Liver (tissue), 9 donors: Measurements from ENCODE around the gene TBC1D16. TPM values are rescaled to one million over a fixed set of nuclear protein-coding genes. Genes with fewer than 3 reads are reported as not detected.

ENCODE experiments used
- DNase-seq: peaks from one replicate; pipeline ENCODE4 v3.0.0-alpha.2; 2017; ENCODE audit warnings: low spot score
- H3K27ac ChIP-seq, 2 donors: one replicate each; pipeline ENCODE4 v1.7.0; 2013; ENCODE audit warnings: inconsistent platforms in 2 of 2, low read length in 2 of 2, control low read depth in 1 of 2, low read depth in 1 of 2, mild to moderate bottlenecking in 1 of 2
- H3K27me3 ChIP-seq, 4 donors: one replicate each; pipeline versions ENCODE4 v1.6.1 to v1.7.0; 2013; ENCODE audit warnings: low read length in 3 of 4, inconsistent platforms in 1 of 4, mild to moderate bottlenecking in 1 of 4, moderate library complexity in 1 of 4; ENCODE audit not compliant: control insufficient read depth in 4 of 4, insufficient read depth in 4 of 4
- H3K36me3 ChIP-seq, 4 donors: one replicate each; pipeline versions ENCODE4 v1.6.1 to v1.7.0; 2013; ENCODE audit warnings: low read length in 3 of 4, mild to moderate bottlenecking in 3 of 4, low read depth in 1 of 4, moderate library complexity in 1 of 4; ENCODE audit not compliant: control insufficient read depth in 4 of 4, insufficient read depth in 3 of 4
- H3K4me1 ChIP-seq, 4 donors: one replicate each; pipeline versions ENCODE4 v1.6.1 to v1.7.0; 2013; ENCODE audit warnings: low read length in 3 of 4, mild to moderate bottlenecking in 3 of 4, moderate library complexity in 1 of 4; ENCODE audit not compliant: control insufficient read depth in 4 of 4, insufficient read depth in 4 of 4
- H3K4me3 ChIP-seq, 3 donors: one replicate each; pipeline versions ENCODE4 v1.6.1 to v1.7.0; 2013; ENCODE audit warnings: low read length in 3 of 3, control low read depth in 1 of 3, low read depth in 1 of 3, mild to moderate bottlenecking in 1 of 3
- H3K9ac ChIP-seq, 2 donors: one replicate each; pipeline ENCODE4 v1.7.0; 2013; ENCODE audit warnings: low read length in 2 of 2, mild to moderate bottlenecking in 2 of 2, moderate library complexity in 2 of 2, control low read depth in 1 of 2, low read depth in 1 of 2
- H3K9me3 ChIP-seq, 4 donors: one replicate each; pipeline versions ENCODE4 v1.6.1 to v1.7.0; 2013; ENCODE audit warnings: low read length in 3 of 4; ENCODE audit not compliant: control insufficient read depth in 4 of 4
- FOXA1 ChIP-seq: IDR thresholded peaks from 2 replicates; pipeline ENCODE4 v1.6.1; 2016; ENCODE audit warnings: antibody characterized with exemption
- GABPA ChIP-seq, 2 donors: IDR thresholded peaks in 1 of 2; conservative IDR thresholded peaks in 1 of 2; 2 replicates each; pipeline ENCODE4 v1.6.1; 2016; ENCODE audit warnings: antibody characterized with exemption in 2 of 2, mild to moderate bottlenecking in 1 of 2, moderate library complexity in 1 of 2
- HNF4A ChIP-seq, 2 donors: conservative IDR thresholded peaks; 2 replicates each; pipeline ENCODE4 v1.6.1; 2016; ENCODE audit warnings: antibody characterized with exemption in 2 of 2, mild to moderate bottlenecking in 2 of 2
- HNF4G ChIP-seq: IDR thresholded peaks from 2 replicates; pipeline ENCODE4 v1.6.1; 2016; ENCODE audit warnings: antibody characterized with exemption
- MAX ChIP-seq: IDR thresholded peaks from 2 replicates; pipeline ENCODE4 v1.6.1; 2016; ENCODE audit warnings: antibody characterized with exemption
- RXRA ChIP-seq, 2 donors: IDR thresholded peaks; 2 replicates each; pipeline ENCODE4 v1.6.1; 2017 to 2018; ENCODE audit warnings: antibody characterized with exemption in 2 of 2, mild to moderate bottlenecking in 1 of 2
- SP1 ChIP-seq: IDR thresholded peaks from 2 replicates; pipeline ENCODE4 v1.6.1; 2018; ENCODE audit warnings: antibody characterized with exemption, mild to moderate bottlenecking
- ZBTB33 ChIP-seq: IDR thresholded peaks from 2 replicates; pipeline ENCODE4 v1.6.1; 2016; ENCODE audit warnings: antibody characterized with exemption
- WGBS: extraction: QIAGEN DNeasy Blood & Tissue Kit; methylation state at CpG from one replicate; pipeline ENCODE4 v1.1.7; 2013; 5-methylcytosine and 5-hydroxymethylcytosine counted together
- polyA plus RNA-seq, 2 donors: library from polyadenylated mRNA; stranded (reverse) in 1 of 2; unstranded in 1 of 2; fragments of 200-250 nt in 1 of 2; fragments of >200 nt in 1 of 2; fragmentation: Nextera tagmentation in 1 of 2; extraction: Ambion mirVana in 1 of 2; gene quantifications; one replicate each; pipeline versions ENCODE4 v1.2.1 to v1.2.3, GENCODE V29; 2013 to 2015
- total RNA-seq, 2 donors: library from RNA; depleted of rRNA; stranded (reverse); fragments of >200 nt; gene quantifications; one replicate each; pipeline ENCODE4 v1.2.3, GENCODE V29; 2014
- donor health status: healthy.
- donor health status: healthy.
- donor health status: healthy.
- donor health status: healthy.
- donor health status: healthy.

Gene TBC1D16
- total and polyA plus RNA-seq, 4 donors: 3.4 to 29.5 (median 4.7) TPM

GRCh38 chr17:79913896-79914812 lies 121.5 kb downstream of the TBC1D16 start:
- no peaks in the 10 kb centered on the region for H3K9me3 ChIP-seq
- peaks cover 3 to 9% (median 7%) of the 10 kb centered on the region in 4 donors for H3K4me1 ChIP-seq
- H3K27ac ChIP-seq: no peak overlapping the region
- 92% methylated on average over 20 of the region's 20 CpGs for WGBS
- DNase-seq: no peak
- H3K4me3 ChIP-seq: no peak overlapping the region
- TF ChIP-seq GABPA (IDR thresholded peaks at IDR 0.05 in 1 of 2, conservative IDR thresholded peaks at IDR 0.05 in 1 of 2) (no peak), RXRA (IDR thresholded peaks at IDR 0.05) (no peak), FOXA1 (no peak), SP1 (no peak)
- H3K27me3 ChIP-seq: peaks cover 0 to 3% (median 0%) of the 10 kb centered on the region in 4 donors
- no peak overlapping the region for H3K9ac ChIP-seq
- H3K36me3 ChIP-seq: no peaks in the 10 kb centered on the region

DNA sequence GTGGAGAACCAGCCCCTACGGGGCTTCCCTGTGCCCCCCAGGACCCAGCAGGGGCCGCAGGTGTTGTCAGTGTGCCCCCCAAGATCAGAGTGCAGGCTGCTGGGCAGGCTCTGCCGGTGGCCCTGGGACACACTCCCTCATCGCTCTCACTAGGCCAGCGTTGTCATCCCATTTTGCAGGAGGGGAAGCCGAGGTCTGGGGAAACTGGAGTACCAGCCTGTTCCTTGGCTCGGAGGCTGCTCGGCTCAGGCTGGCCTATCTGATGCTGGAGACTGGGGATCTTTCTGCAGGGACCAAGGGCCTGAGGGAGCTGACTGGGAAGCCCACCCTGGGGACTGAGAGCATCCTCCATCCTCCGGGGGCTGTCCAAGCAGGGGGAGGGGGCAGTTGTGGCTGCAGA lies 122.2 kb downstream of the TBC1D16 start:
- Histone ChIP-seq H3K27me3 (peaks cover 0 to 3% (median 0%) of the 10 kb centered on the region in 4 donors), H3K4me3 (no peak overlapping the region), H3K4me1 (peaks cover 0 to 2% (median 1%) of the 10 kb centered on the region in 4 donors), H3K9me3 (no peaks in the 10 kb centered on the region), H3K9ac (no peak overlapping the region), H3K27ac (no peak overlapping the region), H3K36me3 (no peaks in the 10 kb centered on the region)
- DNase-seq: no peak
- 92% methylated on average over 9 of the region's 9 CpGs for WGBS
- no peak for TF ChIP-seq FOXA1
- TF ChIP-seq MAX: no peak

DNA sequence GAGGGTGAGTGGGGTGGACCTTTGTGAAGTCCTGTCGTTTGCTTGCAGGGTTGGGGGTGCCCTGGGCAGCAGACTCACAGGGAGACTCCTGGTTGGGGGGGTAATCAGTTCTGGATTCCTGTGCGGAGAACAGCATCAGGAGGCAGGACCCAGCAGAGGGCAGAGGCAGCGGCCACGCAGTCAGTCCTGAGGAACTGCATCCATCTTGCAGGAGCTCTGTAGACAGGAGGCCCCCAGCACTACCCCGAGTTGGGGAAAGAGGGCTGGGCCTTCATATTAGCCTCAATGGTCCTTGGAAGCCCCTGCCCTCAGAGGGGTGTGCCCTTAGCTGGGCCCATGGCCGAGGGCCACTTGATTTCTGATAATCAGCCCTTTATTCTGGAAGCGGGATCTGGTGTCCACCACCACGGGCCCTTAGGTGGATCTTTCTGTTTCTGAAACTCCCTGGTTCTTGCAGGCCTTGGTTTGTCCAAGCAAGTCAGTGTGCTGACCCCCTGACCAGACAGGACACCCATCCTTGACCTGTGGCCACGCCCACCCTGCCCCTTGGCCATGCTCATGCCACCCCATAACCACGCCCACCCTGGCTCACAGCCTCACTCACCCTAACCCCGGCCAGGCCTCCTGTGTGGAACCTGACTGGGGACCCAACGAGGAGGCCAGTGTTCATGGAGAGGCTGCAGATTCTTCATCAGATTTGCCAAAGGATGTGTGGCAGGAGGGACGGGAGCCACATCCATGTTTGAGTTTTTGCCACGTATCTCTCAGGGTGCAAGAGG lies 122.9 kb downstream of the TBC1D16 start:
- Histone ChIP-seq H3K4me3 (no peak overlapping the region), H3K27ac (no peak overlapping the region), H3K36me3 (no peaks in the 10 kb centered on the region), H3K9ac (no peak overlapping the region), H3K27me3 (peaks cover 0 to 3% (median 0%) of the 10 kb centered on the region in 4 donors), H3K4me1 (no peaks in the 10 kb centered on the region), H3K9me3 (no peaks in the 10 kb centered on the region)
- DNase-seq: no peak
- WGBS: 91% methylated on average over 14 of the region's 14 CpGs
- TF ChIP-seq ZBTB33 (no peak), MAX (no peak), HNF4A (conservative IDR thresholded peaks at IDR 0.05) (no peak), RXRA (IDR thresholded peaks at IDR 0.05) (no peak), HNF4G (no peak), FOXA1 (no peak)
